ENCODE data around the gene COMT. TPM values are rescaled to one million over a fixed set of nuclear protein-coding genes. Genes with fewer than 3 reads are reported as not detected.
"Not testable (repeated sequence)": the region's sequence is repeated elsewhere in the genome, so short reads cannot be mapped to it uniquely, and the experiment has no call there.

The COMT gene
- total RNA-seq, 1 donor from 2014 or later: 403 TPM

DNA sequence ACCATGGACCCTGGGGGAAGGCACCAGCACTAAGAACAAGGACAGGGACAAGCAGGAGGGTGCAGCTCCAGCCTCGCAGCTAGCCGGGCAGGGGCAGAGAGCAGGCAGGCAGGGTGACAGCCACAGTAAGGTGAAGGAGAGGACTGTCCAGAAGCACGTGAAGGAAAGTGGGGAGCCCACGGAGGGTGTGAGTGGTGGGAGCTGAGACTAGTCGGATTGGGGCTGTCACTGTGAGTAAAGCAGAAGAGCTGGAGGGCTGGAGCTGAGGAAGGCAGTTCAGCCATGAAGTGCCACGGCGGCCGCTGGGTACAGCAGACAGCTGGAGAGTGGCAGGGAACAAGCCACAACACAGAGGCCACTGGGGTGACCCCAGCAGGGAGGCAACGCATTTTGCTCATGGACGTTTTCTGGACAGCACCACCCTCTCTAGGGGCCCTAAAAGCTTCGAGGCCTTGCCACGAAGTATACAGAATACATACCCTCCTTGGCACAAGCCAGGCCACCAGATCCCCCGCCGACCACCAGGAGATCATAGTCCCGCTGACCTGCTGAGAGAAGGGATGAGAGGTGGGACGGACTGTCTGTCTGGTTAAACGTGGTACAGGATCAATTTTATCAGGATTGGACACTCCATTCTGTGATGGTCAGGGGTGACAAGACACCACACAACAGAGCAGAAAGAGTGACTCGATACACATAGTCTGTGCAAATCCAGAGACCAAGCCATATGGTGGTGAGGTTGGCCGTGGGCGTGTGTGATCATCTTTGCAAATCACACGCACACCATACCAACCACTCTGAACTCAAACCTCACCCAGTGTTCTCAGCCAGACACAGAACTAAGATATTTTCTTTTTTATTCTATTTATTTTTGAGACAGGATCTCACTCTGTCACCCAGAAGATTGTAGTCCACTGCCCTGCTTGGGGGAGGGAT is 10.8 kb upstream of the COMT start:
- Histone ChIP-seq H3K36me3 (ENCODE audit: control insufficient read depth, insufficient read depth, low read length) (no peaks in the 10 kb centered on the region), H3K4me3 (ENCODE audit: low read depth, low read length) (no peak overlapping the region), H3K27me3 (ENCODE audit: control insufficient read depth, insufficient read depth, low read length) (no peaks in the 10 kb centered on the region)
- TF ChIP-seq, protein P1, sequence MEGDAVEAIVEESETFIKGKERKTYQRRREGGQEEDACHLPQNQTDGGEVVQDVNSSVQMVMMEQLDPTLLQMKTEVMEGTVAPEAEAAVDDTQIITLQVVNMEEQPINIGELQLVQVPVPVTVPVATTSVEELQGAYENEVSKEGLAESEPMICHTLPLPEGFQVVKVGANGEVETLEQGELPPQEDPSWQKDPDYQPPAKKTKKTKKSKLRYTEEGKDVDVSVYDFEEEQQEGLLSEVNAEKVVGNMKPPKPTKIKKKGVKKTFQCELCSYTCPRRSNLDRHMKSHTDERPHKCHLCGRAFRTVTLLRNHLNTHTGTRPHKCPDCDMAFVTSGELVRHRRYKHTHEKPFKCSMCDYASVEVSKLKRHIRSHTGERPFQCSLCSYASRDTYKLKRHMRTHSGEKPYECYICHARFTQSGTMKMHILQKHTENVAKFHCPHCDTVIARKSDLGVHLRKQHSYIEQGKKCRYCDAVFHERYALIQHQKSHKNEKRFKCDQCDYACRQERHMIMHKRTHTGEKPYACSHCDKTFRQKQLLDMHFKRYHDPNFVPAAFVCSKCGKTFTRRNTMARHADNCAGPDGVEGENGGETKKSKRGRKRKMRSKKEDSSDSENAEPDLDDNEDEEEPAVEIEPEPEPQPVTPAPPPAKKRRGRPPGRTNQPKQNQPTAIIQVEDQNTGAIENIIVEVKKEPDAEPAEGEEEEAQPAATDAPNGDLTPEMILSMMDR (IDR thresholded peaks at IDR 0.05; ENCODE audit: insufficient read depth, low read length, poor library complexity, severe bottlenecking): no peak
- no peak for DNase-seq (ENCODE audit: low read depth)

DNA sequence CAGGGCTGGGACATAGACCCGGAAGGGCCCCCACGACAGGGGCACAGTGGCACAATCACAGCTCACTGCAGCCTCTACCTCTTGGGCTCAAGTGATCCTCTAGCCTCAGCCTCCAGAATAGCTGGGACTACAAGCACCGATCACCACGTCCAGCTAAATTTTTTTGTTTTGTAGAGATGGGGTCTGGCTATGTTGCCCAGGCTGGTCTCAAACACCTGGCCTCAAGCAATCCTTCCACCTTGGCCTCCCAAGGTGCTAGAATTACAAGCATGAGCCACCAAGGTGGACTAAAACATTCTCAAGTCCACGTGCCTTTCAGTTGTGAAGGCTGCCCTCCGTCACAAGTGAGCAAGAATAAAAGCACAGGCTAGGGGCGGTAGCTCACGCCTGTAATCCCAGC is 10.1 kb upstream of the COMT start:
- H3K36me3 ChIP-seq (ENCODE audit: control insufficient read depth, insufficient read depth, low read length): no peaks in the 10 kb centered on the region
- TF ChIP-seq, protein P1 (IDR thresholded peaks at IDR 0.05; ENCODE audit: insufficient read depth, low read length, poor library complexity, severe bottlenecking): no peak
- DNase-seq (ENCODE audit: low read depth): no peak
- no peak overlapping the region for H3K4me3 ChIP-seq (ENCODE audit: low read depth, low read length)
- no peaks in the 10 kb centered on the region for H3K27me3 ChIP-seq (ENCODE audit: control insufficient read depth, insufficient read depth, low read length)

DNA sequence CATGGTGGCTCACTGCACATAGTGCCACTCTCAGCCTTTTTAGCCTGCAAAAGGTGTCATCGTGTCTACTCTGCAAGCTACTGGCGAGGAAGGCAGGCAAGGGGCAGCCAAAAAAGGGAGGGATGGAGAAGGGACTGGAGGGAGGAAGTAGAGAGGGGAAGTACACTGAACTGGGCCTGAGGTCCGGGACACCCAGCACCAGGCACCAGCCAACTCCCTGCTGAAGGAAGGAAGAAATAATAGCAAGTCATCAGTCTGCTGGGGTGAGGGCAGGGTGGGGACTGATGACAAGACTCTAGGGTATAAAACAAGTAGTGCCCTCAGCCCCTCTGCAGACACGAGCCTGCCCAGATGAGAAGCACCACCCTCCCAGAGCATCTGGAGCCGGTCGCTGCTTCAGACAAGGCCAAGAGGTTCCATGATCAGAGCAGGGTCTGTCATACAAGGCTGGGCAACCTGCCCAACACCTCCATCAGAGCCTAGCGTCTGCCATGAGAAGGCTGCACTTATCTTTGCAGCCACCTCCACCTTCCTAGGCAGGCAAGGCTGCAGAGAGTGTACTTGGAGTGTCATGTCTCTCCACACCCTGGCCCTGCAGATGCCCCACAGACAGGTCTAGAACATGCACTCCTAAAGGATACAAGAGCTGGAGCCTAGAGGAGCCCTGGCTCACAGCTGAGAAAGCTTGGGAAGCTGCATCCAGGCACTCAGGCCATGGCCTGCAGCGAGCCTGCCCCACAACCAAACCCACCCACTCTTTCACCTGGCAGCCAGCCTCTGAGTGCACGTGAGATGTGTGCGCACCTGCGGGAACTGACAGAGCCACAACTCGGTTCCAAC is 9.0 kb upstream of the COMT start:
- no peak for DNase-seq (ENCODE audit: low read depth)
- TF ChIP-seq, protein P1 (IDR thresholded peaks at IDR 0.05; ENCODE audit: insufficient read depth, low read length, poor library complexity, severe bottlenecking): no peak
- no peaks in the 10 kb centered on the region for H3K27me3 ChIP-seq (ENCODE audit: control insufficient read depth, insufficient read depth, low read length)

DNA sequence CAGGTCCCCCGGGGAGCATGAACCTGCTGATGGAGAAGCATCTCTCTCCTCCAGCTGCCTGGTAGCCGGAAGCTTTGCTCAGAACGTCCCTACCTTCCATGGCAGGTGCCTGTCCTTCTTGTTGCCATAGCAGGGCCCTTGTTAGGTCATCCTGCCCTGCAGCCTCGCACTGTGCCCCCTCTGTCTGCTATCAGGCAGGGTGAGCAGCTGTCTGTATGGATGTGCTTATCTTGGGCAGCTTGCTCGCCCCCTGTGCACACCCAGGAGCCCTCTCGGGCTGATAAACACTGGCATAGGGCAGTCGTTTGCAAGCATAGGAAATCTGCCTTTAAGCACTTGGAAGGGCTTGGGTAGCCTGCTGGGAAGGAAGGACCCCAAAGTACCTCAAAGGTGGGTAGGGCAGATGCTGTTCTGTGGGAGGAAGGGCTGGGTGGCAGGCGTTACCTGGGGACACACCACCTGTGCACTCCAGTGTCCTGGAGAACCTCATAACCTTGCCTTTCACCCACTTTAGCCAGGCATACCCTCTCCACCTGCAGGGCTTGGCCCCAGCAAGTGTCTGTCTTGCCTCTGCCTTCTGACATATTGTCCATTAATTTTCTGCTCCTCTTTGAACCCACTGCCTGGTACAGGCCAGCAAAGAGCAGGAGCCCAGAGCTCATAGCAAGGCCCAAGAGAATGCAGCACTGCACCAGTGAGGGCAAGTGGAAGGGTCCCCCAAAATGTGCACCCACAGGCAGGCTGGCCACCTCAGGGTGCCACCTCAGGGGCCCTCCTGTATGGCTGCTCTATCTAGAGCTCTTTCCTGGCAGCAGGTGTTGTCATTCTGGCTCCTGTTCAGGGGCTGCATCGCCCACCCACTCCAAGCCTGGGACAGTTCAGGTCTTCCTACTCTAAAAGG is 8.0 kb upstream of the COMT start:
- TF ChIP-seq, protein P1 (IDR thresholded peaks at IDR 0.05; ENCODE audit: insufficient read depth, low read length, poor library complexity, severe bottlenecking): no peak
- H3K27me3 ChIP-seq (ENCODE audit: control insufficient read depth, insufficient read depth, low read length): no peaks in the 10 kb centered on the region
- DNase-seq (ENCODE audit: low read depth): no peak

More for the DNA sequence above, 9.0 kb upstream of the COMT start:
- Histone ChIP-seq H3K36me3 (ENCODE audit: control insufficient read depth, insufficient read depth, low read length) (no peaks in the 10 kb centered on the region), H3K4me3 (ENCODE audit: low read depth, low read length) (no peak overlapping the region)

DNA sequence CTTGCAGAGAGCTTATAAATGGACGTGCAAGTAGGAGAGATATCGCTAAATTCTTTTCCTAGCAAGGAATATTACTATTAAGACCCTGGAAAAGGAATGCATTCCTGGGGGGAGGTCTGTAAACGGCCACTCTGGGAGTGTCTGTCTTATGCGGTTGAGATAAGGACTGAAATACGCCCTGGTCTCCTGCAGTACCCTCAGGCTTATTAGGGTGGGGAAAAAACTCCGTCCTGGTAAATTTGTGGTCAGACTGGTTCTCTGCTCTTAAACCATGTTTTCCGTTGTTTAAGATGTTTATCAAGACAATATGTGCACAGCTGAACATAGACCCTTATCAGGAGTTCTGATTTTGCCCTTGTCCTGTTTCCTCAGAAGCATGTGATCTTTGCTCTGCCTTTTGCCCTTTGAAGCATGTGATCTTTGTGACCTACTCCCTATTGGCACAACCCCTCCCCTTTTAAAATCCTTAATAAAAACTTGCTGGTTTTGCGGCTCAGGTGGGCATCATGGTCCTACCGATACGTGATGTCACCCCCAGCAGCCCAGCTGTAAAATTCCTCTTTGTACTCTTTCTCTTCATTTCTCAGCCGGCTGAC is 6.4 kb upstream of the COMT start:
- H3K4me3 ChIP-seq (ENCODE audit: low read depth, low read length); H3K36me3 ChIP-seq (ENCODE audit: control insufficient read depth, insufficient read depth, low read length); DNase-seq (ENCODE audit: low read depth); H3K27me3 ChIP-seq (ENCODE audit: control insufficient read depth, insufficient read depth, low read length): not testable (repeated sequence)

More for the DNA sequence above, 8.0 kb upstream of the COMT start:
- no peak overlapping the region for H3K4me3 ChIP-seq (ENCODE audit: low read depth, low read length)
- H3K36me3 ChIP-seq (ENCODE audit: control insufficient read depth, insufficient read depth, low read length): no peaks in the 10 kb centered on the region
